Measurements from ENCODE around the gene FBP1.

GRCh38 chr9:94600258-94600657, 39.1 kb downstream of the FBP1 start:
- TF ChIP-seq CTCF (IDR thresholded peaks at IDR 0.05; ENCODE audit: low read length) (no peak), EZH2 (IDR thresholded peaks at IDR 0.05; ENCODE audit: borderline replicate concordance, low read length) (no peak)

Measured in OCI-LY1 (cell line).